GM12891 (cell line): ENCODE measurements around the gene PCED1B.
"Not testable (repeated sequence)": the region's sequence is repeated elsewhere in the genome, so short reads cannot be mapped to it uniquely, and the experiment has no call there.

ENCODE experiments used
- POLR2A ChIP-seq: IDR thresholded peaks from 2 replicates; pipeline ENCODE4 v1.6.1; 2011; ENCODE audit warnings: low read depth, low read length, control low read depth
- POLR2AphosphoS5 ChIP-seq: IDR thresholded peaks from 2 replicates; pipeline ENCODE4 v1.6.1; 2011; ENCODE audit warnings: low read depth, low read length, control low read depth
- POU2F2 ChIP-seq: IDR thresholded peaks from 2 replicates; pipeline ENCODE4 v1.6.1; 2011; ENCODE audit warnings: low read depth, mild to moderate bottlenecking, control low read depth, low read length, moderate library complexity

- not testable (repeated sequence) for TF ChIP-seq POLR2A, POLR2AphosphoS5, POU2F2
Measured at GRCh38 chr12:47182164-47182938, 102.9 kb downstream of the PCED1B start.
